Kidney (tissue), 14 donors: ENCODE data around the gene HMGB4. TPM values are rescaled to one million over a fixed set of nuclear protein-coding genes. Genes with fewer than 3 reads are reported as not detected.

Source experiments
- DNase-seq, 5 donors: peaks; one replicate each; pipeline ENCODE4 v3.0.0-alpha.2; 2013 to 2020
- FAIRE-seq: peaks from 2 replicates; lab custom pipeline; 2012; peaks lifted over from hg19 to GRCh38; lab: Jason Lieb, UNC
- H3K27ac ChIP-seq, 2 donors: one replicate each; pipeline ENCODE4 v1.7.0; 2013; ENCODE audit warnings: low read depth in 2 of 2, low read length in 2 of 2, inconsistent platforms in 1 of 2
- H3K27me3 ChIP-seq: one replicate; pipeline ENCODE4 v1.7.1; 2013; ENCODE audit warnings: low read length, inconsistent platforms; ENCODE audit not compliant: control insufficient read depth, insufficient read depth
- H3K36me3 ChIP-seq, 3 donors: one replicate each; pipeline versions ENCODE4 v1.7.0 to v1.7.1; 2013; ENCODE audit warnings: low read length in 3 of 3, control low read depth in 1 of 3, inconsistent platforms in 1 of 3; ENCODE audit not compliant: insufficient read depth in 3 of 3, control insufficient read depth in 2 of 3
- H3K4me1 ChIP-seq, 3 donors: one replicate each; pipeline versions ENCODE4 v1.7.0 to v1.7.1; 2013; ENCODE audit warnings: low read length in 3 of 3, inconsistent platforms in 1 of 3, low read depth in 1 of 3; ENCODE audit not compliant: control insufficient read depth in 2 of 3, insufficient read depth in 2 of 3
- H3K4me3 ChIP-seq, 3 donors: one replicate each; pipeline versions ENCODE4 v1.7.0 to v1.8.1; 2013; ENCODE audit warnings: low read length in 3 of 3, control low read depth in 1 of 3, inconsistent platforms in 1 of 3
- H3K9ac ChIP-seq, 3 donors: one replicate each; pipeline versions ENCODE4 v1.7.0 to v1.7.1; 2013; ENCODE audit warnings: low read length in 3 of 3, control low read depth in 1 of 3, inconsistent platforms in 1 of 3
- H3K9me3 ChIP-seq, 3 donors: one replicate each; pipeline versions ENCODE4 v1.7.0 to v1.7.1; 2013; ENCODE audit warnings: low read length in 3 of 3, control low read depth in 1 of 3, inconsistent platforms in 1 of 3; ENCODE audit not compliant: control insufficient read depth in 2 of 3, insufficient read depth in 1 of 3
- intact Hi-C: fragments of 100-400 bp; cut with DNase I; formaldehyde crosslinking; loops from one replicate; pipeline ENCODE4 v1.11.1; 2022
- polyA plus RNA-seq: library from polyadenylated mRNA; stranded (reverse); fragments of 350-450 nt; fragmentation: Illumina TruSeq; extraction: RNeasy Lipid Tissue Mini Kit (QIAGEN cat#74804); gene quantifications from one replicate; pipeline ENCODE4 v1.2.3, GENCODE V29; 2014; ENCODE audit warnings: low read depth, low replicate concordance; ENCODE audit not compliant: insufficient read depth
- total RNA-seq: library from RNA; stranded (reverse); fragmentation: NEBNext Ultra II Directional; extraction: Animal tissue kit (Norgen Biotek cat#: 25700); gene quantifications from one replicate; pipeline ENCODE4 v1.2.1, GENCODE V29; 2021
- TF ChIP-seq, protein P1 (sequence below): IDR thresholded peaks from 3 replicates; pipeline ENCODE4 v1.5.1; 2012; ENCODE audit warnings: mild to moderate bottlenecking, moderate library complexity, borderline replicate concordance; ENCODE audit not compliant: insufficient read depth; ENCODE audit errors: extremely low read depth
- donor health status: control.
- donor health status: control.
- donor health status: control.
- donor health status: control.
- donor health status: control.
- donor health status: DM: yes; HTN: yes; CAD: no.
- donor health status: Normal renal cell carcinoma (clear cell type).

Gene HMGB4
- total and polyA plus RNA-seq, 2 donors from 2014 or later = not detected

DNA sequence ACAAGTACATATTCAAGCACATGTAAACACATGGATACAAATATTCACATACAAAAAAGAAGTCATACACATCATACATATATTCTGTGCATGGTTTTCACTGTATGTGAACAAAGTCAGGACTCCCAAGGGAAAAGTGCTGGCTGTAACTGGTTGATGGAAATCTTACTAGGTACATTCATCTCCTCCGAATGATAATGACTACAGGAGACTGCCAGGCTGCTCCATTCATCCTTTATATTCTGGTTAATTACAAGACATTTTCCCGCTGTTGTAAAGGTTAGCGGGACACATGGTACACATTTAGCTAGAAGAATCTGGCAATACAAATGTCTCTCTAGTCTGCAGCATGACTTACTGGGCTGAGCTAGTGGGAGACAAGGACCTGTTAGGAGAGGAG lies 26.2 kb upstream of the HMGB4 start:
- no peaks in the 10 kb centered on the region for H3K36me3 ChIP-seq
- TF ChIP-seq, protein P1, sequence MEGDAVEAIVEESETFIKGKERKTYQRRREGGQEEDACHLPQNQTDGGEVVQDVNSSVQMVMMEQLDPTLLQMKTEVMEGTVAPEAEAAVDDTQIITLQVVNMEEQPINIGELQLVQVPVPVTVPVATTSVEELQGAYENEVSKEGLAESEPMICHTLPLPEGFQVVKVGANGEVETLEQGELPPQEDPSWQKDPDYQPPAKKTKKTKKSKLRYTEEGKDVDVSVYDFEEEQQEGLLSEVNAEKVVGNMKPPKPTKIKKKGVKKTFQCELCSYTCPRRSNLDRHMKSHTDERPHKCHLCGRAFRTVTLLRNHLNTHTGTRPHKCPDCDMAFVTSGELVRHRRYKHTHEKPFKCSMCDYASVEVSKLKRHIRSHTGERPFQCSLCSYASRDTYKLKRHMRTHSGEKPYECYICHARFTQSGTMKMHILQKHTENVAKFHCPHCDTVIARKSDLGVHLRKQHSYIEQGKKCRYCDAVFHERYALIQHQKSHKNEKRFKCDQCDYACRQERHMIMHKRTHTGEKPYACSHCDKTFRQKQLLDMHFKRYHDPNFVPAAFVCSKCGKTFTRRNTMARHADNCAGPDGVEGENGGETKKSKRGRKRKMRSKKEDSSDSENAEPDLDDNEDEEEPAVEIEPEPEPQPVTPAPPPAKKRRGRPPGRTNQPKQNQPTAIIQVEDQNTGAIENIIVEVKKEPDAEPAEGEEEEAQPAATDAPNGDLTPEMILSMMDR = no peak
- no peak for FAIRE-seq
- no peaks in the 10 kb centered on the region for H3K9me3 ChIP-seq
- DNase-seq = no peak
- no peak overlapping the region for H3K27ac ChIP-seq
- no peak overlapping the region for H3K4me3 ChIP-seq
- no peaks in the 10 kb centered on the region for H3K27me3 ChIP-seq
- H3K9ac ChIP-seq = no peak overlapping the region
- intact Hi-C loops = no loop called here
- no peaks in the 10 kb centered on the region for H3K4me1 ChIP-seq

GRCh38 chr1:33841494-33841893 lies 22.4 kb upstream of the HMGB4 start:
- FAIRE-seq = no peak
- intact Hi-C loops = no loop called here
- DNase-seq = no peak
- TF ChIP-seq, protein P1 = no peak
- no peaks in the 10 kb centered on the region for H3K36me3 ChIP-seq
- no peaks in the 10 kb centered on the region for H3K27me3 ChIP-seq
- no peak overlapping the region for H3K4me3 ChIP-seq
- H3K27ac ChIP-seq = no peak overlapping the region
- H3K9me3 ChIP-seq = no peaks in the 10 kb centered on the region
- no peaks in the 10 kb centered on the region for H3K4me1 ChIP-seq
- no peak overlapping the region for H3K9ac ChIP-seq

GRCh38 chr1:33842348-33842747 lies 21.5 kb upstream of the HMGB4 start:
- intact Hi-C loops = no loop called here

DNA sequence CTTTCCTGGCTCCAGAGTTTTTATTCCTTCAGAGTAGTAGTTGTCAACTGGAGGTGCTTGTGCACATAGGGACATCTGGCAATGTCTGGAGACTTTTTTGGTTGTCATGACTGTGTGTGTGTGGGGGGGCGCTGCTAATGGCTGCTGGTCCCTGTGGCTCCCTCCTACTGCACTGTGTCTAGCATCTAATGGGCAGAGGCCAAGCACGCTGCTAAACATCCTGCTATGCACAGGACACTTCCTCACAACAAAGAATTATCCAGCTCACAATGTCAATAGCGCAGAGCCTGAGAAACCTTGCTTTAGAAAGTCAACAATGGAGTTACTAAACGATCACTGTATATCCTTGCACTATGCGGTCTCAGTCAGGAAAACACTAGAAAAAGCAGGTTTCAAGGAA lies 19.7 kb upstream of the HMGB4 start:
- no peaks in the 10 kb centered on the region for H3K36me3 ChIP-seq
- TF ChIP-seq, protein P1 = no peak
- H3K4me1 ChIP-seq = no peaks in the 10 kb centered on the region
- DNase-seq (peak in 1 of 5 donors; percentile 8), FAIRE-seq (no peak)
- H3K9me3 ChIP-seq = no peaks in the 10 kb centered on the region
- no peak overlapping the region for H3K4me3 ChIP-seq
- intact Hi-C loops = no loop called here
- H3K27ac ChIP-seq = no peak overlapping the region
- H3K9ac ChIP-seq = no peak overlapping the region
- no peaks in the 10 kb centered on the region for H3K27me3 ChIP-seq

More at GRCh38 chr1:33842348-33842747, 21.5 kb upstream of the HMGB4 start:
- Histone ChIP-seq H3K27ac (no peak overlapping the region), H3K9me3 (no peaks in the 10 kb centered on the region), H3K4me3 (no peak overlapping the region), H3K36me3 (no peaks in the 10 kb centered on the region), H3K27me3 (no peaks in the 10 kb centered on the region), H3K4me1 (no peaks in the 10 kb centered on the region), H3K9ac (no peak overlapping the region)
- TF ChIP-seq, protein P1 = no peak
- FAIRE-seq (no peak), DNase-seq (no peak)
